ENCODE measurements around the gene NSD2. TPM values are rescaled to one million over a fixed set of nuclear protein-coding genes. Genes with fewer than 3 reads are reported as not detected.

Gene NSD2
- total and polyA plus RNA-seq, 9 of the 15 experiments (the other 6 are each of a cell fraction or from before 2014, with no cell fraction given): 6.4 to 126 (median 58.8) TPM

DNA sequence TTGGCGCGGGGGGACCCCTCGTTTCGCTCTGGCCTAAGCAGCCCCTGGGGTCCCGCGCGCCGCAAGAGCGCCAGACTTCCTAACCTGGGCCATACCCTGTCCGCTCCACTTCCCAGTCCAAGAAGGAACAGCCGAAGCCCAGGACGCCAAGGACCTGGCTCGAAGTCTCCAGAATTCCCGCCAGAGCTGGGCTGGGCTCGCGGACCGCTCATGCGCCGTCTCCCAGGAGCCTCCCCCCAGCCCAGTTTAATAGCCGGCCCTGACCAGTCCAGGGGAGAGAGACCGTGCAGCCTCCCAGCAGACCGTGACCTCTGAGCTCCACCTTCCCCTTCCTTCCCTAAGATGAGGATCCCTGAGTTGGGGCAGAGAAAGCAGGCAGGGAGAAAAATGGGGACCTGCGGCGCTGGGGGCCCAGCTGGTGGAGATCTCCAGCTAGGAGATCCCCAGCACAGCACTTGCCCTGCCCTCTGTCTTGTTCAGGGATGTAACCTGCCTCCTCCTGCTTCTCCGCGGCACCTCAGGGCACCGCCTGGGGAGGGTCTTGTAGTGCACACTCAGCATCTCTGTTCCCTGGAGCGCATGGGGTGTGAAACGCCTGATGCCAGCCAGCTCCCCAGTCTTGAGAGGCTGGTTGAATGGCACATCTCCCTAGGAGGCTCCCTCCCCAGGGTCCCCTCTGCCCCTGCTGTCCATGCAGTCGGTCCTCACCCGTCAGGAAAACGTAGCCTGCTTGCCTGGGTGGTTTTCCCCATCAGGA lies 14.1 kb upstream of the NSD2 start (continued):
- TF ChIP-seq, protein P1, sequence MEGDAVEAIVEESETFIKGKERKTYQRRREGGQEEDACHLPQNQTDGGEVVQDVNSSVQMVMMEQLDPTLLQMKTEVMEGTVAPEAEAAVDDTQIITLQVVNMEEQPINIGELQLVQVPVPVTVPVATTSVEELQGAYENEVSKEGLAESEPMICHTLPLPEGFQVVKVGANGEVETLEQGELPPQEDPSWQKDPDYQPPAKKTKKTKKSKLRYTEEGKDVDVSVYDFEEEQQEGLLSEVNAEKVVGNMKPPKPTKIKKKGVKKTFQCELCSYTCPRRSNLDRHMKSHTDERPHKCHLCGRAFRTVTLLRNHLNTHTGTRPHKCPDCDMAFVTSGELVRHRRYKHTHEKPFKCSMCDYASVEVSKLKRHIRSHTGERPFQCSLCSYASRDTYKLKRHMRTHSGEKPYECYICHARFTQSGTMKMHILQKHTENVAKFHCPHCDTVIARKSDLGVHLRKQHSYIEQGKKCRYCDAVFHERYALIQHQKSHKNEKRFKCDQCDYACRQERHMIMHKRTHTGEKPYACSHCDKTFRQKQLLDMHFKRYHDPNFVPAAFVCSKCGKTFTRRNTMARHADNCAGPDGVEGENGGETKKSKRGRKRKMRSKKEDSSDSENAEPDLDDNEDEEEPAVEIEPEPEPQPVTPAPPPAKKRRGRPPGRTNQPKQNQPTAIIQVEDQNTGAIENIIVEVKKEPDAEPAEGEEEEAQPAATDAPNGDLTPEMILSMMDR (IDR thresholded peaks at IDR 0.05 in 2 of 3, conservative IDR thresholded peaks at IDR 0.05 in 1 of 3; ENCODE audit: insufficient read depth in 2 of 3, low read depth in 1 of 3, low read length in 3 of 3): 0 out of 6 replicates have a peak, but pooled peaks of 1 of the 3 experiments have one; percentile 3
- peak; percentile 77; the same call in 1 of the 2 replicates for TF ChIP-seq LCOR (CRISPR knock-in tag; IDR thresholded peaks at IDR 0.05)
- TF ChIP-seq TFE3 (CRISPR knock-in tag; IDR thresholded peaks at IDR 0.05): no peak
- TF ChIP-seq ZNF133 (CRISPR knock-in tag; IDR thresholded peaks at IDR 0.05): no peak
- TF ChIP-seq, protein P2, sequence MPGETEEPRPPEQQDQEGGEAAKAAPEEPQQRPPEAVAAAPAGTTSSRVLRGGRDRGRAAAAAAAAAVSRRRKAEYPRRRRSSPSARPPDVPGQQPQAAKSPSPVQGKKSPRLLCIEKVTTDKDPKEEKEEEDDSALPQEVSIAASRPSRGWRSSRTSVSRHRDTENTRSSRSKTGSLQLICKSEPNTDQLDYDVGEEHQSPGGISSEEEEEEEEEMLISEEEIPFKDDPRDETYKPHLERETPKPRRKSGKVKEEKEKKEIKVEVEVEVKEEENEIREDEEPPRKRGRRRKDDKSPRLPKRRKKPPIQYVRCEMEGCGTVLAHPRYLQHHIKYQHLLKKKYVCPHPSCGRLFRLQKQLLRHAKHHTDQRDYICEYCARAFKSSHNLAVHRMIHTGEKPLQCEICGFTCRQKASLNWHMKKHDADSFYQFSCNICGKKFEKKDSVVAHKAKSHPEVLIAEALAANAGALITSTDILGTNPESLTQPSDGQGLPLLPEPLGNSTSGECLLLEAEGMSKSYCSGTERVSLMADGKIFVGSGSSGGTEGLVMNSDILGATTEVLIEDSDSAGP (CRISPR knock-in tag; IDR thresholded peaks at IDR 0.05): no peak
- no peak for TF ChIP-seq ZFP1 (CRISPR knock-in tag; IDR thresholded peaks at IDR 0.05)
- TF ChIP-seq U2AF1 (optimal IDR thresholded peaks at IDR 0.05; ENCODE audit: low read depth, low read length): no peak
- TF ChIP-seq ZFX (CRISPR knock-in tag; IDR thresholded peaks at IDR 0.05): peak; percentile 11; the same call in 1 of the 2 replicates
- TF ChIP-seq, protein P3, sequence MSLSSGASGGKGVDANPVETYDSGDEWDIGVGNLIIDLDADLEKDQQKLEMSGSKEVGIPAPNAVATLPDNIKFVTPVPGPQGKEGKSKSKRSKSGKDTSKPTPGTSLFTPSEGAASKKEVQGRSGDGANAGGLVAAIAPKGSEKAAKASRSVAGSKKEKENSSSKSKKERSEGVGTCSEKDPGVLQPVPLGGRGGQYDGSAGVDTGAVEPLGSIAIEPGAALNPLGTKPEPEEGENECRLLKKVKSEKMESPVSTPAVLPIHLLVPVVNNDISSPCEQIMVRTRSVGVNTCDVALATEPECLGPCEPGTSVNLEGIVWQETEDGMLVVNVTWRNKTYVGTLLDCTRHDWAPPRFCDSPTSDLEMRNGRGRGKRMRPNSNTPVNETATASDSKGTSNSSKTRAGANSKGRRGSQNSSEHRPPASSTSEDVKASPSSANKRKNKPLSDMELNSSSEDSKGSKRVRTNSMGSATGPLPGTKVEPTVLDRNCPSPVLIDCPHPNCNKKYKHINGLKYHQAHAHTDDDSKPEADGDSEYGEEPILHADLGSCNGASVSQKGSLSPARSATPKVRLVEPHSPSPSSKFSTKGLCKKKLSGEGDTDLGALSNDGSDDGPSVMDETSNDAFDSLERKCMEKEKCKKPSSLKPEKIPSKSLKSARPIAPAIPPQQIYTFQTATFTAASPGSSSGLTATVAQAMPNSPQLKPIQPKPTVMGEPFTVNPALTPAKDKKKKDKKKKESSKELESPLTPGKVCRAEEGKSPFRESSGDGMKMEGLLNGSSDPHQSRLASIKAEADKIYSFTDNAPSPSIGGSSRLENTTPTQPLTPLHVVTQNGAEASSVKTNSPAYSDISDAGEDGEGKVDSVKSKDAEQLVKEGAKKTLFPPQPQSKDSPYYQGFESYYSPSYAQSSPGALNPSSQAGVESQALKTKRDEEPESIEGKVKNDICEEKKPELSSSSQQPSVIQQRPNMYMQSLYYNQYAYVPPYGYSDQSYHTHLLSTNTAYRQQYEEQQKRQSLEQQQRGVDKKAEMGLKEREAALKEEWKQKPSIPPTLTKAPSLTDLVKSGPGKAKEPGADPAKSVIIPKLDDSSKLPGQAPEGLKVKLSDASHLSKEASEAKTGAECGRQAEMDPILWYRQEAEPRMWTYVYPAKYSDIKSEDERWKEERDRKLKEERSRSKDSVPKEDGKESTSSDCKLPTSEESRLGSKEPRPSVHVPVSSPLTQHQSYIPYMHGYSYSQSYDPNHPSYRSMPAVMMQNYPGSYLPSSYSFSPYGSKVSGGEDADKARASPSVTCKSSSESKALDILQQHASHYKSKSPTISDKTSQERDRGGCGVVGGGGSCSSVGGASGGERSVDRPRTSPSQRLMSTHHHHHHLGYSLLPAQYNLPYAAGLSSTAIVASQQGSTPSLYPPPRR (CRISPR knock-in tag; IDR thresholded peaks at IDR 0.05; ENCODE audit: borderline replicate concordance): no peak
- no peak for TF ChIP-seq BACH1 (tag; IDR thresholded peaks at IDR 0.05)
- TF ChIP-seq HMGN3 (IDR thresholded peaks at IDR 0.05; ENCODE audit: borderline replicate concordance, extremely low read depth, insufficient read length, low read depth, low read length): peak; percentile 19
- no peak for TF ChIP-seq ZNF668 (CRISPR knock-in tag; IDR thresholded peaks at IDR 0.05)
- no peak for TF ChIP-seq ZNF79 (CRISPR knock-in tag; IDR thresholded peaks at IDR 0.05; ENCODE audit: low read depth)
- no peak for TF ChIP-seq ZNF146 (CRISPR knock-in tag; IDR thresholded peaks at IDR 0.05; ENCODE audit: unreplicated experiment)

All from K562 (cell line).